ENCODE data around the gene TRAPPC1.
A peak's percentile ranks its signal among the peaks of the same experiment; 100 is the strongest.

Gene TRAPPC1

DNA sequence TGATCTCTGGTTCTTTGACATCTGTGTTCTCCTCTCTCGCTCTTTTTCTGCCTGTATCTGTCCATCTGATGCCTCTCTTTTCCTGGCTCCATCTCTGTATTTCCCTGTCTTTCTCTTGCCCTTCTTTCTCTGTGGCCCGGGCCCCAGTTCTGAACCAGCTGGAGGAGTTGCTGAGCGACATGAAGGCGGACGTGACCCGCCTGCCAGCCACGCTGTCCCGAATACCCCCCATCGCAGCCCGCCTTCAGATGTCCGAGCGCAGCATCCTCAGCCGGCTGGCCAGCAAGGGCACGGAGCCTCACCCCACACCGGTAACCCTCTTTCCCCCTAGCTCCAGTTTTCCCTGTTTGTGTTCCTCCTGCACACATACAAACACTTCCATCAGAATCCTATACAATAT is 21.5 kb downstream of the TRAPPC1 start:
- Histone ChIP-seq H4K20me1 (peaks cover 66% of the 10 kb centered on the region), H3K4me2 (no peak overlapping the region), H3K4me3 (no peak overlapping the region), H3K9ac (no peak overlapping the region; the same call in 1 of the 2 replicates), H3K36me3 (peaks cover 72% of the 10 kb centered on the region), H3K27ac (no peak overlapping the region), H3K4me1 (peaks cover 37% of the 10 kb centered on the region), H3K9me3 (no peaks in the 10 kb centered on the region), H3K27me3 (no peaks in the 10 kb centered on the region)
- no peak for TF ChIP-seq Cebpa-rat (IDR thresholded peaks at IDR 0.05)

DNA sequence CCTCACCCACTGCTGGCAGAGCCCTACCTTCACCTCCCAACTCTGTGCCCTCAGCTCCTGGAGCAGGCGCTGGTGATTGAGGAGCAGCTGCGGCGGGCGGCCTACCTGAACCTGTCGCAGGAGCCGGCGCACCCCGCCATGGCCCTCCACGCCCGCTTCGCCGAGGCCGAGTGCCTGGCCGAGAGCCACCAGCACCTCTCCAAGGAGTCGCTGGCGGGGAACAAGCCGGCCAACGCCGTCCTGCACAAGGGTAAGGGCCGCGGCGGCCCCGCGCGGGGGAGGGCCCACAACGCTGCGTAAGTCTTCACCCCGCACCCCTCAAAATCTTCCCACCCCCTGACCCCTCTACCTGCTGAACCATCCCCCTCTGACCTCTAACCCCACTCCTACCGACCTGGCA is 22.7 kb downstream of the TRAPPC1 start:
- Histone ChIP-seq H3K9me3 (no peaks in the 10 kb centered on the region), H3K4me2 (no peak overlapping the region), H3K36me3 (peaks cover 84% of the 10 kb centered on the region), H3K27me3 (no peaks in the 10 kb centered on the region), H3K9ac (0 out of 2 replicates have a peak overlapping the region, but pooled peaks have one; percentile 38), H3K4me3 (no peak overlapping the region), H3K4me1 (peaks cover 25% of the 10 kb centered on the region), H4K20me1 (peaks cover 66% of the 10 kb centered on the region), H3K27ac (no peak overlapping the region)
- TF ChIP-seq Cebpa-rat (IDR thresholded peaks at IDR 0.05), result no peak

- Histone ChIP-seq H4K20me1 (peaks cover 36% of the 10 kb centered on the region), H3K4me3 (no peak overlapping the region), H3K36me3 (peaks cover 100% of the 10 kb centered on the region), H3K9me3 (no peaks in the 10 kb centered on the region), H3K27me3 (no peaks in the 10 kb centered on the region), H3K27ac (no peak overlapping the region), H3K4me2 (no peak overlapping the region), H3K9ac (no peak overlapping the region; the same call in 1 of the 2 replicates), H3K4me1 (peaks cover 9% of the 10 kb centered on the region)
- TF ChIP-seq Cebpa-rat (IDR thresholded peaks at IDR 0.05), result no peak
Observed at GRCh38 chr17:7903154-7904103, 28.3 kb downstream of the TRAPPC1 start.

GRCh38 chr17:7897773-7898172 is 34.0 kb downstream of the TRAPPC1 start:
- H4K20me1 ChIP-seq, result peaks cover 39% of the 10 kb centered on the region; the same call in 1 of the 2 replicates

GRCh38 chr17:7897090-7897489 is 34.7 kb downstream of the TRAPPC1 start:
- Histone ChIP-seq H3K9me3 (no peaks in the 10 kb centered on the region), H3K27me3 (no peaks in the 10 kb centered on the region), H3K4me1 (no peaks in the 10 kb centered on the region), H4K20me1 (peaks cover 39% of the 10 kb centered on the region; the same call in 1 of the 2 replicates), H3K4me2 (no peak overlapping the region), H3K4me3 (no peak overlapping the region), H3K36me3 (peaks cover 100% of the 10 kb centered on the region), H3K9ac (no peak overlapping the region), H3K27ac (no peak overlapping the region)
- no peak for TF ChIP-seq Cebpa-rat (IDR thresholded peaks at IDR 0.05)

More at GRCh38 chr17:7897773-7898172, 34.0 kb downstream of the TRAPPC1 start:
- no peak overlapping the region for H3K4me3 ChIP-seq
- no peaks in the 10 kb centered on the region for H3K4me1 ChIP-seq
- no peak for TF ChIP-seq Cebpa-rat (IDR thresholded peaks at IDR 0.05)
- no peak overlapping the region for H3K9ac ChIP-seq
- H3K9me3 ChIP-seq, result no peaks in the 10 kb centered on the region
- no peak overlapping the region for H3K27ac ChIP-seq
- H3K27me3 ChIP-seq, result no peaks in the 10 kb centered on the region
- H3K36me3 ChIP-seq, result peaks cover 100% of the 10 kb centered on the region
- no peak overlapping the region for H3K4me2 ChIP-seq

- Histone ChIP-seq H3K4me3 (no peak overlapping the region), H4K20me1 (peaks cover 54% of the 10 kb centered on the region), H3K4me2 (no peak overlapping the region), H3K27ac (no peak overlapping the region), H3K27me3 (no peaks in the 10 kb centered on the region), H3K36me3 (peaks cover 100% of the 10 kb centered on the region), H3K4me1 (peaks cover 6% of the 10 kb centered on the region), H3K9me3 (no peaks in the 10 kb centered on the region), H3K9ac (no peak overlapping the region)
- TF ChIP-seq Cebpa-rat (IDR thresholded peaks at IDR 0.05), result no peak
Observed at GRCh38 chr17:7894866-7895265, 36.9 kb downstream of the TRAPPC1 start.

DNA sequence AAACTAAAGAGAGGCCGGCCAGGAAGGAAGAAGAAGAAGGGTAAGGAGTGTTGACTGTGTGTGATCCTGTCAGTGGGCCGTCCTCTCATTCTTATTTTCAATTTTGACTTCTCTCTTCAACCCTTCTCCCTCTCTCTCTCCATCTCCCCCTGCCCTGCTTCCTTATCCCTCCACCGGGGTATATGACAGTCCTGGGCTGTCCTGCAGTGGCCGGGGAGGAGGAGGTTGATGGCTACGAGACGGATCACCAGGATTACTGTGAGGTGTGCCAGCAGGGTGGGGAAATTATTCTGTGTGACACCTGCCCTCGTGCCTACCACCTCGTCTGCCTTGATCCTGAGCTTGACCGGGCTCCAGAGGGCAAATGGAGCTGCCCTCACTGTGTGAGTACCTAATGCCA is 37.5 kb downstream of the TRAPPC1 start:
- H3K9me3 ChIP-seq, result no peaks in the 10 kb centered on the region
- H3K27me3 ChIP-seq, result no peaks in the 10 kb centered on the region
- TF ChIP-seq Cebpa-rat (IDR thresholded peaks at IDR 0.05), result no peak
- H3K4me1 ChIP-seq, result peaks cover 13% of the 10 kb centered on the region
- H3K9ac ChIP-seq, result peak overlapping the region; percentile 6
- no peak overlapping the region for H3K27ac ChIP-seq
- H3K4me3 ChIP-seq, result no peak overlapping the region
- H3K4me2 ChIP-seq, result no peak overlapping the region
- H4K20me1 ChIP-seq, result peaks cover 60% of the 10 kb centered on the region
- peaks cover 100% of the 10 kb centered on the region for H3K36me3 ChIP-seq

DNA sequence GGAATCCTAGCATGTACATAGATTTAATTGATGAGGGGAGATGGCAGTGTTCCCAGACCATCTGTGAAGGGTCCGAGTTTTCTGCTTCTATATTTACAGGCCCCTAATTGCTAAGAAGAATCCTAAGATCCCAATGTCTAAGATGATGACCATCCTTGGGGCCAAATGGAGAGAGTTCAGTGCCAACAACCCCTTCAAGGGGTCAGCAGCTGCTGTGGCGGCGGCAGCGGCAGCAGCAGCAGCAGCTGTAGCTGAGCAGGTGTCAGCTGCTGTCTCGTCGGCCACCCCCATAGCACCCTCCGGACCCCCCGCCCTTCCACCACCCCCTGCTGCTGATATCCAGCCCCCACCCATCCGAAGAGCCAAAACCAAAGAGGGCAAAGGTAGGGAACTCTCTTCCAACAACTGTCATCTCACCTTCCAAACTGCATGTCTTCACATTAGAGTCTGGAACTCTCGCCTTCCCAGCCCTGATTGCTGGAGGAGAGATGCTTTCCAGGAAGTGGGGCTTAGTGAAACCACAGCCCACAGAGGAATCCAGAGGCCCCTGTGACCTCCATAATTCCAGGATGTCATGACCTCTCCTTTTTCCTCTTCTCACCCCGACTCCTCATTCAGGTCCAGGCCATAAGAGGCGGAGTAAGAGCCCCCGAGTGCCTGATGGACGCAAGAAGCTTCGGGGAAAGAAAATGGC is 38.4 kb downstream of the TRAPPC1 start:
- peak overlapping the region; percentile 6; the same call in 1 of the 2 replicates for H3K9ac ChIP-seq
- H3K4me2 ChIP-seq, result no peak overlapping the region
- H3K36me3 ChIP-seq, result peaks cover 91% of the 10 kb centered on the region
- TF ChIP-seq Cebpa-rat (IDR thresholded peaks at IDR 0.05), result no peak
- no peak overlapping the region for H3K27ac ChIP-seq
- peaks cover 22% of the 10 kb centered on the region for H3K4me1 ChIP-seq
- peaks cover 62% of the 10 kb centered on the region for H4K20me1 ChIP-seq
- H3K4me3 ChIP-seq, result no peak overlapping the region
- no peaks in the 10 kb centered on the region for H3K27me3 ChIP-seq
- no peaks in the 10 kb centered on the region for H3K9me3 ChIP-seq

GRCh38 chr17:7889166-7889955 is 42.4 kb downstream of the TRAPPC1 start:
- peak overlapping the region; percentile 85 for H3K9ac ChIP-seq
- peaks cover 49% of the 10 kb centered on the region for H4K20me1 ChIP-seq
- H3K27me3 ChIP-seq, result no peaks in the 10 kb centered on the region
- no peaks in the 10 kb centered on the region for H3K9me3 ChIP-seq
- H3K27ac ChIP-seq, result peak overlapping the region; percentile 89
- peaks cover 51% of the 10 kb centered on the region for H3K36me3 ChIP-seq
- H3K4me1 ChIP-seq, result peaks cover 26% of the 10 kb centered on the region
- H3K4me2 ChIP-seq, result peak overlapping the region; percentile 96
- TF ChIP-seq Cebpa-rat (IDR thresholded peaks at IDR 0.05), result no peak
- peak overlapping the region; percentile 92 for H3K4me3 ChIP-seq
